HG03159 (cell line): Measurements from ENCODE around the gene ICE1.
"Not testable (repeated sequence)": the region's sequence is repeated elsewhere in the genome, so short reads cannot be mapped to it uniquely, and the experiment has no call there.

Experiments used
- ATAC-seq: cut with Tn5 transposase; IDR thresholded peaks from one replicate; pipeline ENCODE4 v1.9.1; 2021; ENCODE audit warnings: mild to moderate bottlenecking, moderate library complexity; ENCODE audit not compliant: unreplicated experiment

Gene ICE1

DNA sequence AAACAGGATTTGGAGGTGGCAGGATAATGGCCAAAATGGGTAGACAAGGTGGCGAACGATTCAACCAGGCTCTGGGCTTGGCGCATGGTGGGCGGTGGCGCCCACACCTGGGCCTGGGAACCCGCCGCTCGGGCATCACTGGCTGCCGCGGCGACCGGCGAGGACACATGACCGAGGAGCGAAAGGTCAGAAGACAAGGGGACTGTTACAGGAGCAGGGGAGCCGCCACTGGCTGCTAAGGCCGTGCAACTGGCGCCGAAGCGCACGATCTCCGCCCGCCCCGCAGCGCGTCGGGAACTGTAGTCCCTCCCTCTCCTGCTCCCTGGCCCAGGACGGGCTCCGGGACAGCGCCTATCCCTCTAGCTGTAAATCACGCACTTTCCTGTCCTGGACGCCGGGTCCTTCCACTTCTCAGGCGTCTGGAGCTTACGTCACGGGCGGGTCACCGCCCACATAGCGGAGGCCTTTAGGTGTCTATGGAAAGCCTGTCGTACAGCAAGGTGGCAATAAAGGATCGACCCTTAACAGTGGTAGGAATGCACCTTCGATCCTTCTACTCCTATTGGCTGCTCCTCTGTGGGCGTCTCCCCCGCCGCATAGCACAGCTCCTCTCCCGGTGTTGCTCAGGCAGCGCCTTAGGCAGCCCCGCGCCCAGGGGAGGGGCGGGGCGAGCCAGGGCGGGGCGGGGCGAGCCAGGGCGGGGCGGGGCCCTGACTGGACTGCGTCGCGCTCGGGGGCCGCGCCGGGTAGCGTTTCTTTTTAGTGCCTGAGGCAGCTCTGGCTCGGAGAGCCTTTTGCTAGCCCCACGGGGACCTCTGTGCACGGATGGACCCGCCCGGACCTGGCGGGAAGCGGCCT, at the start of gene ICE1:
Gene ICE1 (plus strand): TSS at position 717 of the 858 bp plus-strand sequence. CDS start 239 bp downstream, outside the sequence.
- ATAC-seq = peak; percentile 75

- ATAC-seq = no peak
Measured at GRCh38 chr5:5372930-5373329, 49.5 kb upstream of the ICE1 start.

DNA sequence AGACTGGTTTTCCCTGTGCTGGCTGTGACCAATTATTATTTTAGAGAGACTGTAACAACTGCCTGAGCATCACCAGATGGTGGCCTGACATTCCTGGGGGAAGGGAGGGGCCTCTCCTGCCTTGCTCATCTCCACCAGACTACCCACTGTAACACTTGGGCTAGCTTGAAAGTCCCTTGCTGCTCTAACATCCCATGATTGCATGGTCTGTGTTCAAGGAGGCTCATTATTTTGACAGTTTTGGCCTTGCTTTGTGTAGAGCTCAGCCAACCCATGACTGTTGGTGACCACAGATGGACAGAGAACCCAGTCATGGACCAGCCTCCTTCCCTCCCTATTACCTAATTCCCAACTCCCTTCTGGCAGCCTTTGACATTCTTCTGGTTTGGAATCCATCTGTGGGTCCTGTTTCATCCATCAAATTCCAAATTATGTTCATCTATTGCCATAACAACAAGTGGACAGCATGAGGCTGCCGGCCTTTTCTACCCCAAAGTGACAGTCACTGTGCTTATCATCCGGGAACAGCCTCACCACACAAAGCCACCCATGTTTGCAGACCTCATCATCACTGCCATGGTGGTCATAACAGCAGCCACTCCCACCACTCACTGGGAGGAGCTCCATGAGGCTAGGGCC, 49.0 kb upstream of the ICE1 start:
- no peak for ATAC-seq

DNA sequence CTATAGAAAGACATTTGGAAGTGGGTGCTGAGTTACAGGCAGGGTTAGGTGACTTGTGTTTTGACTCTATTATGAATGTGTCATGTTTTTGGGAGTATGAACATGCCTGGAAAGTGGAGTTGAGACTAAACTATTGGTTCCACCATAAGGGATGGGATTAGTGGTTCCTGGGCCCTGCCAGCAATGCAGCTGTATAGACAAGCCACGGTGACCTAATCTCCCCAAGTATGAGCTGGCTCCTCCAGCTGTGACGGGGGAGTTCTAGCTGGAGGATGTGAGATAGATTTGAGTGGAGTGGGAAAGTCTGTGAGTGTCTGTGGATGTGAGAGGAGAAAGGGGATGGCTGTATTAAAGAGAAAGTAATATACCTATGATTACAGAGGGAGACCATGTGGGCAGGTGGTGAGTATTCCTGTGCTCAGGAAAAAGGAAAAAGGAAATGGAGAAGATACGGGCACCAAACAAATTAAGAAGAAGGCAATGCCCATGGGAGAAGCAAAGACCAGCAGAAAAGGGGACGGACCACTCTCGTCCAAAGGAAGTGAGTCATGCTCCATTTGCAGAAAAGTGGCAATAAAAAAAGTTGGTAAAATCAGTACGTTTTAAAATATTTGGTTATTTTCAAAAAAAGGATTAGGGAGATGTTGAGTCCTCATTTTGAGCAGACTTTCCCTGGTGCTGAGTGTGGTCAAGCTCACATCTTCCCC, 48.3 kb upstream of the ICE1 start:
- no peak for ATAC-seq

GRCh38 chr5:5377780-5378179, 44.7 kb upstream of the ICE1 start:
- no peak for ATAC-seq

- ATAC-seq = no peak
Measured at GRCh38 chr5:5378531-5378930, 43.9 kb upstream of the ICE1 start.

DNA sequence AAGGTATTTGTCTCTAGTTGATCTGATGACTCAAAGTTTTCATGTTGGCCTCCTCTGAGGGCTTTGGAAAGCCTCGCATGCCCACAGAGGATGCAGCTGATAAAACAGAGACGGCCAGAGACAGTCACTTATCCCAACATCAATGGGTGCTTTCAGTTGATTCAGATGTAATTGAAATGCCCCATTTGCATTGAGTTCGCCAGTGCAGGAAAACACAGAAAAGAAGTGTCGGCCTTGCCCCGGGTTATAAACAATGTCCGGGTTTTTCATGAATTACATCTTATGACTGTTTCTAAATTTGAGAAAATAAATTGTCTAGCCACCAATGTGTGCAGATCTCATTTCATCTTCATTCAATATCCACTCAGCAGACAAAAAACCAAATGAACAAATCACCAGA, 42.2 kb upstream of the ICE1 start:
- no peak for ATAC-seq

DNA sequence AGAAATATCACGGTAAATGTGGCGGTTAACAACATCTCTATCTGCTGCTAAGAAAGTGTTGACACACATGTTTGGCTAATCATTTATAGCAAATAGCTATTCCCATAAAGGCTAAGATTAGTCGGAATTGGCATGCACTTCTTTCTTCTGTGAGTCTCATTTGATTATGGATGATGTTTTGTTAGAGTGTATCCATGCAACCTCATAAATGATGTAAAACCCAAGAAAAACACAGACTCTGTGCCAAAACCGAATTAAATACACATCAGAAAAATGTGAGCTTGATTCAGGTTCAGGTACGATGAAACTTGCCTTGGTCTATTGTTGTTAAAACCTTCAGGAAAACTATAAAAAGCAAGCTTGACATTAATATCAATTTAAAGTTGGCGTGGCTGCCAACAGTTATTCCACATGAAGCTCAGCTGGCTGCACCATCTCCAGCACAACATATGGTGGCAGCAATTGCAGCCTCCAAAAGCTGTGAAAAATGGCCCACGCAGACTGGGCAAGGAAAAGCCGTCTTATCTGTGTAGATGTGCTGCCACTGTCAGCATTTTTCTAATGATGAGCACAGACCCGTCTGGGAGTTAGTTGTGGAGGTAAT, 41.1 kb upstream of the ICE1 start:
- no peak for ATAC-seq

GRCh38 chr5:5383461-5383860, 39.0 kb upstream of the ICE1 start:
- no peak for ATAC-seq

GRCh38 chr5:5384660-5385330, 37.7 kb upstream of the ICE1 start:
- ATAC-seq = no peak

DNA sequence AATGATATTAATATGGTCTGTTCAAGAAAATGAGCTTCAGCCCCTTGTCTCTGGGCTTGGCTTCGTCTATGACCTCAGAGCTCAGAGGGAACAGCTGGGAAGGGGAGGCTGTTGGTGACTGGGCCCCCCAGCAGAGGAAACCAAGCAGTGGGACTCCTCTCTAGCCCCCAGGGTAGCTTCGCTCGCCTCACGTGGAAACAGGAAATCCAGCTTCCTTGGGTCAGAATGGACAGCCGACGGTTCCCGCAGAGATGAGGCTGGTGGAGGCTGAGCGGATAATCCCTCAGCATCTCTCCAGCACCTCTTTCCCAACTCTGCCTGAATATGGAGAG, 37.2 kb upstream of the ICE1 start:
- no peak for ATAC-seq

- ATAC-seq = no peak
Measured at GRCh38 chr5:5386329-5386728, 36.1 kb upstream of the ICE1 start.

GRCh38 chr5:5387192-5387591, 35.3 kb upstream of the ICE1 start:
- ATAC-seq = no peak

- no peak for ATAC-seq
Measured at GRCh38 chr5:5387777-5388176, 34.7 kb upstream of the ICE1 start.

GRCh38 chr5:5390121-5390869, 32.2 kb upstream of the ICE1 start:
- not testable (repeated sequence) for ATAC-seq

DNA sequence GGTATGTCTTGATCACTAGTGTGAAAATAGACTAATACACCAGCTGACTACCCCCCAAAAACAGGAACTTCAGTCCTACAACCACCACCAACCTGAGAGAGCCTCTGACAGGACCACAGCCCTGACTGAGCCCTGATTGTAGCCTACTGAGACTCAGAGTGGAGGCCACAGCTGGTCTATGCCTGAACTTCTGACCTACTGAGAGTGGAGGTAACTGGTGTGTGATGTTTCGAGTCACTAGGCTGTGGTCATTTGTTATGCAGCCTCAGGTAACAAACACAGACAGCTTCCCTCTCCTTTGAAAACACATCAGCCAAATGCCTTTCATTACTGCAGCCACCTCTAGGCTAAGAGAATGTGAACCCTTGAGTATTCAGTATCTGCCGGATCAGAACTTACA, 30.0 kb upstream of the ICE1 start:
- ATAC-seq = not testable (repeated sequence)

- not testable (repeated sequence) for ATAC-seq
Measured at GRCh38 chr5:5394384-5394986, 28.0 kb upstream of the ICE1 start.

GRCh38 chr5:5395093-5395492, 27.4 kb upstream of the ICE1 start:
- not testable (repeated sequence) for ATAC-seq

DNA sequence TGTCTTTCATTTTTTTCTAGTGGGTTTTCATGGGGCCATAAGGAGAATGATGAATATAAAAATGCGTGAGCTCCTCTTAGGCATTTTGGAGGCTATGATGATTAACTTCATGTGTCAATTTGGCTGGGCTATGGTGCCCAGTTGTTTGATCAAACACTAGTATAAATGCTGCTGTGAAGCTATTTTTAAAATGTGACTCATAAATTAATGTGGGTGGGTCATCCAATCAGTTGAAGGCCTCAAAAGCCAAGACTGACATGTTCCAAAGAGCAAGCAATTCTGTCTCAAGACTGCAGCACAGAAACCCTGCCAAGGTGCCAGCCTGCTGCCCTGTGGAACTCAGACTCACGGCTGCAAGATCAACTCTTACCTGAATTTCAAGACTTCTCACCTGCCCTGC, 24.4 kb upstream of the ICE1 start:
- no peak for ATAC-seq

DNA sequence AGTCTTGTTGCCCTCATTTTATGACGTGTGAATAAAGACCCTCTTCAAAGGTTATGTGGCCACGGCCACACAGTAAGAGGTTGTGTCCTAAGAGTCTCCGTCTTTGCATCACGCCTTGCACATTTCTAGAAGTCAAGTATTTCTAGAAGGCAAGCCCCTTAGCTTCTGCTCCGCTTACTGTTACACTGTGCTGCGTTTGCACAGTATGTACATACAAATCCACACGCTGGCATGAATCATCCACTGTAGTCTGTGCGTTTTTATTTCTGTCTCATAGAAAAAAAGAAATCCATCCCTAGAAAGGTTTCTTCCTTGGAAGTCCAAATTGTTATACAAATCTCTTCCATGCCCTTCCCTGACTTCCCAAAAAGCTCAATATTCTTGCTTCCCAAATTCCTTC, 21.4 kb upstream of the ICE1 start:
- ATAC-seq = no peak
